IMR-90 (cell line): ENCODE data around the gene SCTR. TPM values are rescaled to one million over a fixed set of nuclear protein-coding genes. Genes with fewer than 3 reads are reported as not detected.

ENCODE experiments used
- ATAC-seq: fragments of 200-7000 bp; cut with Tn5 transposase; 2 replicates; pipeline ENCODE4 v1.9.1; 2020; ENCODE audit warnings: low read depth, mild to moderate bottlenecking, moderate library complexity
- BruUV-seq: library from RNA; stranded (reverse); fragments of 400-500 nt; replicated peaks from 2 replicates; lab custom pipeline; 2021; lab: Mats Ljungman, UMichigan
- CTCF ChIA-PET: fragments of 300-600 bp; formaldehyde crosslinking; extraction: SDS; loops from one replicate; lab custom pipeline; 2021; ENCODE audit warnings: antibody characterized with exemption; lab: Yijun Ruan, JAX
- POLR2A ChIA-PET: fragments of 300-600 bp; sonication (Branson Sonifier 250); formaldehyde crosslinking; loops from one replicate; lab custom pipeline; 2022; ENCODE audit warnings: antibody characterized with exemption; ENCODE audit not compliant: unreplicated experiment; lab: Charles Lee
- DNase-seq: peaks from one replicate; pipeline ENCODE4 v3.0.0; 2013
- H2AFZ ChIP-seq: replicated peaks from 2 replicates; pipeline ENCODE3; 2013; ENCODE audit warnings: low read length, mild to moderate bottlenecking; ENCODE audit not compliant: poor library complexity
- H2AK5ac ChIP-seq: 2 replicates; pipeline ENCODE4 v1.6.1; 2013; ENCODE audit warnings: low read depth, low read length, inconsistent platforms
- H2AK9ac ChIP-seq: replicated peaks from 2 replicates; pipeline ENCODE3; 2013; ENCODE audit warnings: mild to moderate bottlenecking, low read depth, low read length, moderate library complexity; ENCODE audit not compliant: poor library complexity
- H2BK120ac ChIP-seq: 2 replicates; pipeline ENCODE4 v1.6.1; 2013; ENCODE audit warnings: low read depth, low read length, inconsistent platforms
- H2BK15ac ChIP-seq: 3 replicates; pipeline ENCODE4 v1.6.1; 2013; ENCODE audit warnings: low read depth, low read length, inconsistent platforms
- H2BK20ac ChIP-seq: 2 replicates; pipeline ENCODE4 v1.6.1; 2013; ENCODE audit warnings: low read depth, mild to moderate bottlenecking, inconsistent platforms, low read length, moderate library complexity
- H2BK5ac ChIP-seq: 2 replicates; pipeline ENCODE4 v1.6.1; 2013; ENCODE audit warnings: mild to moderate bottlenecking, low read depth, low read length, inconsistent platforms; ENCODE audit not compliant: poor library complexity, severe bottlenecking
- H3K14ac ChIP-seq: replicated peaks from 2 replicates; pipeline ENCODE4 v1.6.1; 2013; ENCODE audit warnings: low read depth, low read length, inconsistent platforms
- H3K18ac ChIP-seq: 2 replicates; pipeline ENCODE4 v1.6.1; 2013; ENCODE audit warnings: low read depth, low read length, control low read depth
- H3K23ac ChIP-seq: 2 replicates; pipeline ENCODE4 v1.6.1; 2013; ENCODE audit warnings: low read depth, low read length, inconsistent platforms
- H3K27ac ChIP-seq: 2 replicates; pipeline ENCODE4 v1.5.1; 2013; ENCODE audit warnings: mild to moderate bottlenecking, control low read depth, low read length; ENCODE audit not compliant: insufficient read depth
- H3K27me3 ChIP-seq: 2 replicates; pipeline ENCODE4 v1.6.1; 2013; ENCODE audit warnings: low read length; ENCODE audit not compliant: control insufficient read depth, insufficient read depth
- H3K36me3 ChIP-seq: 2 replicates; pipeline ENCODE4 v1.6.1; 2013; ENCODE audit warnings: low read length, mixed read lengths; ENCODE audit not compliant: control insufficient read depth, insufficient read depth
- H3K4ac ChIP-seq: 2 replicates; pipeline ENCODE4 v1.6.1; 2013; ENCODE audit warnings: low read depth, low read length, inconsistent platforms
- H3K4me1 ChIP-seq: 2 replicates; pipeline ENCODE4 v1.6.1; 2013; ENCODE audit warnings: low read length, mixed read lengths; ENCODE audit not compliant: control insufficient read depth, insufficient read depth
- H3K4me2 ChIP-seq: 2 replicates; pipeline ENCODE4 v1.6.1; 2013; ENCODE audit warnings: low read depth, mild to moderate bottlenecking, control low read depth, low read length, moderate library complexity
- H3K4me3 ChIP-seq: 2 replicates; pipeline ENCODE4 v1.5.1; 2013; ENCODE audit warnings: low read depth, mild to moderate bottlenecking, control low read depth, low read length, moderate library complexity; ENCODE audit not compliant: insufficient read depth
- H3K56ac ChIP-seq: 2 replicates; pipeline ENCODE4 v1.6.1; 2013; ENCODE audit warnings: low read length, inconsistent platforms; ENCODE audit not compliant: insufficient read depth; ENCODE audit errors: extremely low read depth
- H3K79me1 ChIP-seq, 2 experiments: 2 replicates each; pipeline ENCODE4 v1.6.1; 2013; ENCODE audit warnings: low read length in 2 of 2, inconsistent platforms in 1 of 2, low read depth in 1 of 2
- H3K9ac ChIP-seq: 2 replicates; pipeline ENCODE4 v1.6.1; 2013; ENCODE audit warnings: low read depth, low read length, control low read depth
- H3K9me1 ChIP-seq: 2 replicates; pipeline ENCODE4 v1.6.1; 2013; ENCODE audit warnings: low read length, inconsistent platforms; ENCODE audit not compliant: insufficient read depth
- H3K9me3 ChIP-seq: 2 replicates; pipeline ENCODE4 v1.6.1; 2013; ENCODE audit warnings: low read length; ENCODE audit not compliant: control insufficient read depth, insufficient read depth
- H4K20me1 ChIP-seq: 2 replicates; pipeline ENCODE4 v1.6.1; 2013; ENCODE audit warnings: low read length, inconsistent platforms; ENCODE audit not compliant: insufficient read depth
- H4K5ac ChIP-seq: 2 replicates; pipeline ENCODE4 v1.6.1; 2013; ENCODE audit warnings: mild to moderate bottlenecking, low read depth, low read length, control low read depth
- H4K8ac ChIP-seq, 2 experiments: 2 replicates each; pipeline ENCODE4 v1.6.1; 2013; ENCODE audit warnings: low read depth in 2 of 2, low read length in 2 of 2, control low read depth in 1 of 2, inconsistent platforms in 1 of 2
- H4K91ac ChIP-seq: 2 replicates; pipeline ENCODE4 v1.6.1; 2013; ENCODE audit warnings: low read depth, low read length, inconsistent platforms; ENCODE audit not compliant: insufficient read depth
- BHLHE40 ChIP-seq: fragments of 150-350 bp; IDR thresholded peaks from 2 replicates; pipeline ENCODE4 v1.6.1; 2016; ENCODE audit warnings: mild to moderate bottlenecking, low read depth, low read length
- CEBPB ChIP-seq: IDR thresholded peaks from 2 replicates; pipeline ENCODE4 v1.6.1; 2012; ENCODE audit warnings: low read depth, low read length, improper control_type of control experiment
- CHD1 ChIP-seq: IDR thresholded peaks from 2 replicates; pipeline ENCODE4 v1.6.1; 2012; ENCODE audit warnings: low read depth, low read length, improper control_type of control experiment
- CTCF ChIP-seq: conservative IDR thresholded peaks from 2 replicates; pipeline ENCODE4 v1.5.1; 2012; ENCODE audit warnings: mild to moderate bottlenecking, low read depth, low read length, improper control_type of control experiment
- ELK1 ChIP-seq: fragments of 150-350 bp; IDR thresholded peaks from 2 replicates; pipeline ENCODE4 v1.6.1; 2016; ENCODE audit warnings: low read depth, mild to moderate bottlenecking, low read length, moderate library complexity, borderline replicate concordance
- FOS ChIP-seq: fragments of 150-350 bp; IDR thresholded peaks from 2 replicates; pipeline ENCODE4 v1.6.1; 2016; ENCODE audit warnings: low read depth, low read length
- MAFK ChIP-seq: IDR thresholded peaks from 2 replicates; pipeline ENCODE4 v1.6.1; 2012; ENCODE audit warnings: low read depth, low read length, improper control_type of control experiment
- MAZ ChIP-seq: IDR thresholded peaks from 2 replicates; pipeline ENCODE4 v1.6.1; 2012; ENCODE audit warnings: low read depth, mild to moderate bottlenecking, low read length, improper control_type of control experiment, moderate library complexity, borderline replicate concordance
- MXI1 ChIP-seq: IDR thresholded peaks from 2 replicates; pipeline ENCODE4 v1.6.1; 2012; ENCODE audit warnings: low read depth, mild to moderate bottlenecking, low read length, moderate library complexity, borderline replicate concordance
- NFE2L2 ChIP-seq: fragments of 150-350 bp; IDR thresholded peaks from 2 replicates; pipeline ENCODE4 v1.6.1; 2016; ENCODE audit warnings: low read depth, mild to moderate bottlenecking, low read length
- POLR2A ChIP-seq: IDR thresholded peaks from 2 replicates; pipeline ENCODE4 v1.6.1; 2012; ENCODE audit warnings: mild to moderate bottlenecking, low read depth, low read length
- RAD21 ChIP-seq: IDR thresholded peaks from 2 replicates; pipeline ENCODE4 v1.6.1; 2012; ENCODE audit warnings: low read length, improper control_type of control experiment
- RCOR1 ChIP-seq: IDR thresholded peaks from 2 replicates; pipeline ENCODE4 v1.6.1; 2012; ENCODE audit warnings: mild to moderate bottlenecking, low read length, improper control_type of control experiment; ENCODE audit not compliant: insufficient replicate concordance
- RFX5 ChIP-seq: IDR thresholded peaks from 2 replicates; pipeline ENCODE4 v1.8.0; 2012; ENCODE audit warnings: low read depth, mild to moderate bottlenecking, low read length, moderate library complexity
- SMC3 ChIP-seq: fragments of 150-350 bp; IDR thresholded peaks from 2 replicates; pipeline ENCODE4 v1.6.1; 2016; ENCODE audit warnings: low read depth, mild to moderate bottlenecking, antibody characterized with exemption, low read length, moderate library complexity
- WGBS, 2 experiments: methylation state at CpG; one replicate each; pipeline versions ENCODE4 v1.1.5 to v1.1.7; 2013; ENCODE audit warnings: missing lambda C conversion rate in 2 of 2; ENCODE audit not compliant: insufficient read length in 1 of 2; ENCODE audit errors: extremely low coverage in 2 of 2; 5-methylcytosine and 5-hydroxymethylcytosine counted together
- dilution Hi-C: fragments of 300-500 bp; cut with HindIII; formaldehyde crosslinking; loops from one replicate; pipeline ENCODE4 v1.14.3; 2018; ENCODE audit warnings: low sequenced_read_pairs; ENCODE audit not compliant: unreplicated experiment
- in situ Hi-C: fragments of 300-500 bp; cut with MboI; formaldehyde crosslinking; loops from 3 replicates; pipeline ENCODE4 v1.14.3; 2019; ENCODE audit warnings: low sequenced_read_pairs, inconsistent platforms, mixed read lengths
- intact Hi-C: fragments of 100-400 bp; cut with micrococcal nuclease; formaldehyde crosslinking; loops from 2 replicates; pipeline ENCODE4 v1.10.0; 2022
- polyA plus RNA-seq, 3 experiments: library from polyadenylated mRNA; depleted of rRNA; stranded (reverse); fragments of >200 nt; gene quantifications; 2 replicates each; pipeline ENCODE4 v1.2.3, GENCODE V29; 2012; ENCODE audit warnings: low replicate concordance in 1 of 3
- total RNA-seq: library from RNA; depleted of rRNA; stranded (reverse); fragments of >200 nt; gene quantifications from 2 replicates; pipeline ENCODE4 v1.2.3, GENCODE V29; 2012
- TF ChIP-seq, protein P1 (sequence below): fragments of 150-350 bp; IDR thresholded peaks from 2 replicates; pipeline ENCODE4 v1.6.1; 2017; ENCODE audit warnings: mild to moderate bottlenecking, antibody characterized with exemption, low read length, low read depth

Gene SCTR
- total and polyA plus RNA-seq, 2 of the 4 experiments (the other 2 are of a cell fraction): not detected

GRCh38 chr2:119477113-119477505 lies 47.2 kb downstream of the SCTR start:
- TF ChIP-seq CHD1: no peak
- TF ChIP-seq SMC3: no peak
- no peak for TF ChIP-seq RCOR1
- TF ChIP-seq ELK1: no peak
- no peak for TF ChIP-seq MXI1
- no peak for TF ChIP-seq RAD21
- TF ChIP-seq RFX5: no peak
- TF ChIP-seq FOS: no peak
- no peak for TF ChIP-seq CTCF
- TF ChIP-seq POLR2A: no peak
- no peak for TF ChIP-seq BHLHE40
- TF ChIP-seq MAZ: no peak
- no peak for TF ChIP-seq NFE2L2
- TF ChIP-seq, protein P1, sequence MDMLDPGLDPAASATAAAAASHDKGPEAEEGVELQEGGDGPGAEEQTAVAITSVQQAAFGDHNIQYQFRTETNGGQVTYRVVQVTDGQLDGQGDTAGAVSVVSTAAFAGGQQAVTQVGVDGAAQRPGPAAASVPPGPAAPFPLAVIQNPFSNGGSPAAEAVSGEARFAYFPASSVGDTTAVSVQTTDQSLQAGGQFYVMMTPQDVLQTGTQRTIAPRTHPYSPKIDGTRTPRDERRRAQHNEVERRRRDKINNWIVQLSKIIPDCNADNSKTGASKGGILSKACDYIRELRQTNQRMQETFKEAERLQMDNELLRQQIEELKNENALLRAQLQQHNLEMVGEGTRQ: no peak
- no peak for TF ChIP-seq CEBPB
- no peak for TF ChIP-seq MAFK
- Histone ChIP-seq H2BK5ac (no peak overlapping the region), H4K8ac (no peak overlapping the region), H3K4me2 (no peak overlapping the region), H3K4me3 (no peak overlapping the region), H3K23ac (no peak overlapping the region), H4K5ac (no peak overlapping the region), H2BK120ac (no peak overlapping the region), H3K14ac (no peak overlapping the region), H3K9me3 (no peaks in the 10 kb centered on the region), H4K91ac (no peak overlapping the region), H2BK15ac (no peak overlapping the region), H2AFZ (no peak overlapping the region), H2AK5ac (no peak overlapping the region), H3K36me3 (no peaks in the 10 kb centered on the region), H3K4me1 (no peaks in the 10 kb centered on the region), H3K27ac (no peak overlapping the region), H2AK9ac (no peak overlapping the region), H3K79me1 (no peaks in the 10 kb centered on the region), H4K20me1 (no peaks in the 10 kb centered on the region), H3K9ac (no peak overlapping the region), H2BK20ac (no peak overlapping the region), H3K9me1 (no peaks in the 10 kb centered on the region), H3K27me3 (peaks cover 25% of the 10 kb centered on the region), H3K4ac (no peak overlapping the region), H3K56ac (no peak overlapping the region), H3K18ac (no peak overlapping the region)
- no TSS peak for BruUV-seq
- in situ Hi-C loops (no loop called here), intact Hi-C loops (loop anchor here (5.0 kb wide), 2 partner anchors 465 to 595 kb away; no protein-coding TSS in a partner anchor), dilution Hi-C loops (no loop called here)
- CTCF ChIA-PET: interaction anchor here (0.7 to 1.4 kb wide), 6 partner anchors 11 to 596 kb away, joined by 3 to 8 read pairs (median 6); no protein-coding TSS in a partner anchor
- POLR2A ChIA-PET: no interaction called here
- no peak for DNase-seq
- WGBS, 2 experiments: 69% methylated on average over 5 of the region's 9 CpGs; no CpG with 5 or more reads in 1 of the 2 experiments
- no peak for ATAC-seq
